H1 (cell line): ENCODE results near the gene ST6GALNAC3. TPM values are rescaled to one million over a fixed set of nuclear protein-coding genes. Genes with fewer than 3 reads are reported as not detected.

Experiments
- CTCF ChIA-PET: fragments of 300-600 bp; sonication (Branson Sonifier 250); formaldehyde crosslinking; loops from one replicate; lab custom pipeline; 2021; ENCODE audit not compliant: partially characterized antibody; lab: Charles Lee
- POLR2A ChIA-PET: fragments of 300-600 bp; sonication (Branson Sonifier 250); formaldehyde crosslinking; loops from one replicate; lab custom pipeline; 2021; ENCODE audit warnings: inconsistent platforms; ENCODE audit not compliant: partially characterized antibody; lab: Charles Lee
- DNase-seq, 2 experiments: peaks; one replicate each; pipeline versions ENCODE4 v3.0.0 to v3.0.0-alpha.2; 2010 to 2022; ENCODE audit warnings: low spot score in 2 of 2, low read depth in 1 of 2, mixed read lengths in 1 of 2
- FAIRE-seq: peaks from 2 replicates; lab custom pipeline; 2011; peaks lifted over from hg19 to GRCh38; lab: Jason Lieb, UNC
- H2AFZ ChIP-seq: 2 replicates; pipeline ENCODE4 v1.8.1; 2012; ENCODE audit warnings: low read length, inconsistent platforms
- H2AK5ac ChIP-seq: 2 replicates; pipeline ENCODE4 v1.6.1; 2013; ENCODE audit warnings: low read depth, low read length
- H2BK120ac ChIP-seq: replicated peaks from 2 replicates; pipeline ENCODE3; 2013; ENCODE audit warnings: low read depth, low read length, inconsistent platforms
- H2BK12ac ChIP-seq: 2 replicates; pipeline ENCODE4 v1.6.1; 2013; ENCODE audit warnings: low read depth, low read length
- H2BK15ac ChIP-seq: 2 replicates; pipeline ENCODE4 v1.6.1; 2013; ENCODE audit warnings: low read length
- H2BK20ac ChIP-seq: 2 replicates; pipeline ENCODE4 v1.6.1; 2013; ENCODE audit warnings: low read length
- H2BK5ac ChIP-seq: 2 replicates; pipeline ENCODE4 v1.6.1; 2013; ENCODE audit warnings: low read depth, low read length
- H3K14ac ChIP-seq: 2 replicates; pipeline ENCODE4 v1.6.1; 2013; ENCODE audit warnings: inconsistent platforms; ENCODE audit not compliant: insufficient read length
- H3K18ac ChIP-seq: 2 replicates; pipeline ENCODE4 v1.6.1; 2013; ENCODE audit warnings: low read length; ENCODE audit errors: extremely low read depth
- H3K23ac ChIP-seq: 2 replicates; pipeline ENCODE4 v1.6.1; 2013; ENCODE audit warnings: inconsistent platforms; ENCODE audit not compliant: insufficient read length
- H3K23me2 ChIP-seq: 2 replicates; pipeline ENCODE4 v1.6.1; 2013; ENCODE audit warnings: low read depth, low read length
- H3K27ac ChIP-seq: 2 replicates; pipeline ENCODE4 v1.6.1; 2011; ENCODE audit warnings: low read depth, low read length, inconsistent platforms
- H3K27me3 ChIP-seq, 4 experiments: replicated peaks in 1 of 4; 1 replicate in 1 of 4; 2 replicates in 3 of 4; pipeline versions ENCODE4 v1.6.1 to v1.8.1; 2011 to 2013; ENCODE audit warnings: low read length in 3 of 4, mild to moderate bottlenecking in 3 of 4, inconsistent platforms in 2 of 4, mixed read lengths in 2 of 4, moderate library complexity in 1 of 4; ENCODE audit not compliant: control insufficient read depth in 3 of 4, insufficient read depth in 3 of 4; ENCODE audit errors: extremely low read depth in 1 of 4
- H3K36me3 ChIP-seq, 4 experiments: 2 replicates each; pipeline versions ENCODE4 v1.6.1 to v1.8.1; 2011 to 2013; ENCODE audit warnings: mild to moderate bottlenecking in 4 of 4, low read length in 3 of 4, moderate library complexity in 2 of 4, control low read depth in 1 of 4, inconsistent platforms in 1 of 4; ENCODE audit not compliant: insufficient read depth in 4 of 4, control insufficient read depth in 2 of 4
- H3K4ac ChIP-seq: replicated peaks from 2 replicates; pipeline ENCODE3; 2013; ENCODE audit warnings: low read length, low read depth, mixed read lengths, inconsistent platforms; ENCODE audit not compliant: insufficient read length
- H3K4me1 ChIP-seq, 4 experiments: replicated peaks in 1 of 4; 1 replicate in 1 of 4; 2 replicates in 3 of 4; pipeline versions ENCODE4 v1.6.1 to v1.8.1; 2011 to 2013; ENCODE audit warnings: low read length in 3 of 4, inconsistent platforms in 2 of 4, mixed read lengths in 1 of 4; ENCODE audit not compliant: insufficient read depth in 4 of 4, control insufficient read depth in 3 of 4
- H3K4me2 ChIP-seq, 2 experiments: 2 replicates each; pipeline versions ENCODE4 v1.6.1 to v1.8.1; 2011 to 2013; ENCODE audit warnings: low read depth in 2 of 2, low read length in 2 of 2, control low read depth in 1 of 2, inconsistent platforms in 1 of 2, mild to moderate bottlenecking in 1 of 2; ENCODE audit not compliant: insufficient read depth in 1 of 2
- H3K4me3 ChIP-seq, 4 experiments: fragments of 200-600, 300-600 bp in 1 of 4; sonication (generic), shearing (Covaris generic), sonication (Bioruptor Twin) in 1 of 4; 2 replicates each; pipeline versions ENCODE4 v1.5.1 to v1.8.1; 2011 to 2016; ENCODE audit warnings: low read length in 4 of 4, low read depth in 3 of 4, control low read depth in 2 of 4, inconsistent platforms in 2 of 4, mild to moderate bottlenecking in 2 of 4, mixed read lengths in 1 of 4, moderate library complexity in 1 of 4; ENCODE audit not compliant: insufficient read depth in 2 of 4; ENCODE audit errors: extremely low read depth in 1 of 4
- H3K56ac ChIP-seq: replicated peaks from 2 replicates; pipeline ENCODE3; 2013; ENCODE audit warnings: low read depth, mild to moderate bottlenecking, mixed read lengths, low read length, inconsistent platforms; ENCODE audit not compliant: insufficient read length
- H3K79me1 ChIP-seq: 2 replicates; pipeline ENCODE4 v1.6.1; 2013; ENCODE audit warnings: low read depth, low read length, control low read depth
- H3K79me2 ChIP-seq, 2 experiments: 2 replicates each; pipeline versions ENCODE4 v1.6.1 to v1.8.1; 2012 to 2013; ENCODE audit warnings: low read length in 2 of 2, mild to moderate bottlenecking in 2 of 2, inconsistent platforms in 1 of 2; ENCODE audit not compliant: insufficient read depth in 2 of 2, control insufficient read depth in 1 of 2
- H3K9ac ChIP-seq, 4 experiments: replicated peaks in 1 of 4; 1 replicate in 1 of 4; 2 replicates in 3 of 4; pipeline versions ENCODE4 v1.6.1 to v1.8.1; 2011 to 2013; ENCODE audit warnings: low read depth in 3 of 4, low read length in 3 of 4, control low read depth in 2 of 4, mild to moderate bottlenecking in 2 of 4, moderate library complexity in 2 of 4, inconsistent platforms in 1 of 4; ENCODE audit errors: extremely low read depth in 1 of 4
- H3K9me3 ChIP-seq, 2 experiments: 2 replicates each; pipeline versions ENCODE4 v1.6.1 to v1.8.1; 2012 to 2013; ENCODE audit warnings: mild to moderate bottlenecking in 2 of 2, moderate library complexity in 2 of 2, control low read depth in 1 of 2, inconsistent platforms in 1 of 2, low read depth in 1 of 2, low read length in 1 of 2, mixed read lengths in 1 of 2; ENCODE audit not compliant: insufficient read depth in 2 of 2
- H4K20me1 ChIP-seq, 2 experiments: replicated peaks in 1 of 2; 2 replicates each; pipeline versions ENCODE3 to v1.8.1; 2011 to 2013; ENCODE audit warnings: inconsistent platforms in 2 of 2, low read length in 2 of 2, mild to moderate bottlenecking in 1 of 2; ENCODE audit not compliant: insufficient read depth in 2 of 2, control insufficient read depth in 1 of 2
- H4K5ac ChIP-seq: 2 replicates; pipeline ENCODE4 v1.6.1; 2013; ENCODE audit warnings: low read length, low read depth, mixed read lengths, inconsistent platforms; ENCODE audit not compliant: insufficient read length
- H4K8ac ChIP-seq: 2 replicates; pipeline ENCODE4 v1.8.0; 2013; ENCODE audit warnings: mild to moderate bottlenecking, moderate library complexity, low read length, inconsistent platforms; ENCODE audit not compliant: insufficient read depth; ENCODE audit errors: extremely low read depth
- H4K91ac ChIP-seq: replicated peaks from 2 replicates; pipeline ENCODE3; 2013; ENCODE audit warnings: low read length, mixed read lengths, inconsistent platforms; ENCODE audit not compliant: insufficient read length
- ASH2L ChIP-seq: fragments of 200-600, 300-600 bp; sonication (generic); IDR thresholded peaks from one replicate; pipeline ENCODE4 v1.7.1; 2017; ENCODE audit warnings: low read length
- CEBPB ChIP-seq: IDR thresholded peaks from 2 replicates; pipeline ENCODE4 v1.6.1; 2012; ENCODE audit warnings: low read depth, low read length
- EGR1 ChIP-seq: IDR thresholded peaks from 2 replicates; pipeline ENCODE4 v1.6.1; 2011; ENCODE audit warnings: low read depth, low read length, borderline replicate concordance
- EZH2 ChIP-seq: fragments of 200-600 bp; sonication (generic); IDR thresholded peaks from 2 replicates; pipeline ENCODE4 v1.7.1; 2012; ENCODE audit warnings: low read depth, mild to moderate bottlenecking, moderate library complexity, low read length, inconsistent platforms; ENCODE audit not compliant: severe bottlenecking
- GABPA ChIP-seq: IDR thresholded peaks from 2 replicates; pipeline ENCODE4 v1.6.1; 2011; ENCODE audit warnings: mild to moderate bottlenecking, low read length, moderate library complexity, borderline replicate concordance; ENCODE audit not compliant: insufficient read depth
- JUN ChIP-seq: IDR thresholded peaks from 2 replicates; pipeline ENCODE4 v1.6.1; 2011; ENCODE audit warnings: low read depth, mild to moderate bottlenecking, improper control_type of control experiment, low read length
- KDM5A ChIP-seq: fragments of 200-600 bp; IDR thresholded peaks from 2 replicates; pipeline ENCODE4 v1.7.1; 2012; ENCODE audit warnings: mild to moderate bottlenecking, low read length, inconsistent platforms, mixed read lengths
- SAP30 ChIP-seq: fragments of 300-600 bp; sonication (generic); IDR thresholded peaks from 2 replicates; pipeline ENCODE4 v1.7.1; 2012; ENCODE audit warnings: low read length, moderate library complexity, mild to moderate bottlenecking, inconsistent platforms; ENCODE audit not compliant: insufficient read depth, insufficient replicate concordance
- SIN3A ChIP-seq, 2 experiments: IDR thresholded peaks in 1 of 2; conservative IDR thresholded peaks in 1 of 2; 2 replicates each; pipeline ENCODE4 v1.6.1; 2011 to 2012; ENCODE audit warnings: low read length in 2 of 2, improper control_type of control experiment in 1 of 2, low read depth in 1 of 2, mild to moderate bottlenecking in 1 of 2
- SP1 ChIP-seq: IDR thresholded peaks from 2 replicates; pipeline ENCODE4 v1.6.1; 2011; ENCODE audit warnings: low read depth, low read length
- SP2 ChIP-seq: IDR thresholded peaks from 2 replicates; pipeline ENCODE4 v1.6.1; 2012; ENCODE audit warnings: mild to moderate bottlenecking, low read length, inconsistent platforms
- SRF ChIP-seq: IDR thresholded peaks from 2 replicates; pipeline ENCODE4 v1.6.1; 2011; ENCODE audit warnings: mild to moderate bottlenecking, low read depth, low read length, moderate library complexity
- TAF7 ChIP-seq: optimal IDR thresholded peaks from 2 replicates; pipeline ENCODE3; 2011; ENCODE audit warnings: low read depth, mild to moderate bottlenecking, inconsistent platforms, low read length, moderate library complexity, borderline replicate concordance
- ZNF274 ChIP-seq: IDR thresholded peaks from 2 replicates; pipeline ENCODE4 v1.7.0; 2012; ENCODE audit warnings: low read length, borderline replicate concordance; ENCODE audit errors: extremely low read depth
- WGBS, 2 experiments: shearing (Covaris generic) in 1 of 2; methylation state at CpG; one replicate each; pipeline versions ENCODE4 v1.1.6 to v1.1.7; 2013 to 2015; ENCODE audit warnings: low lambda C conversion rate in 2 of 2, mixed read lengths in 2 of 2, inconsistent platforms in 1 of 2, low coverage in 1 of 2, missing lambda C conversion rate in 1 of 2; ENCODE audit not compliant: insufficient replicate concordance in 2 of 2, insufficient coverage in 1 of 2, insufficient read length in 1 of 2; ENCODE audit errors: extremely low coverage in 1 of 2, missing lambda C conversion rate in 1 of 2; 5-methylcytosine and 5-hydroxymethylcytosine counted together
- polyA plus RNA-seq, 7 experiments: library from polyadenylated mRNA; depleted of rRNA in 3 of 7; stranded (reverse) in 5 of 7; unstranded in 2 of 7; fragments of >200 nt in 5 of 7; fragments of 200-250 nt in 2 of 7; gene quantifications; 1 replicate in 5 of 7; 2 replicates in 1 of 7; 4 replicates in 1 of 7; pipeline versions ENCODE4 v1.2.1 to v1.2.3, GENCODE V29; 2011 to 2013; ENCODE audit warnings: missing spikeins in 2 of 7, mixed read lengths in 2 of 7
- total RNA-seq: library from RNA; stranded (reverse); fragmentation: NEBNext Ultra II Directional; extraction: Animal tissue kit (Norgen Biotek cat#: 25700); gene quantifications from 2 replicates; pipeline ENCODE4 v1.2.1, GENCODE V29; 2021

The ST6GALNAC3 gene
- total and polyA plus RNA-seq, 2 of the 8 experiments (the other 6 are each of a cell fraction or from before 2014, with no cell fraction given) = 4.9 to 19.0 TPM

DNA sequence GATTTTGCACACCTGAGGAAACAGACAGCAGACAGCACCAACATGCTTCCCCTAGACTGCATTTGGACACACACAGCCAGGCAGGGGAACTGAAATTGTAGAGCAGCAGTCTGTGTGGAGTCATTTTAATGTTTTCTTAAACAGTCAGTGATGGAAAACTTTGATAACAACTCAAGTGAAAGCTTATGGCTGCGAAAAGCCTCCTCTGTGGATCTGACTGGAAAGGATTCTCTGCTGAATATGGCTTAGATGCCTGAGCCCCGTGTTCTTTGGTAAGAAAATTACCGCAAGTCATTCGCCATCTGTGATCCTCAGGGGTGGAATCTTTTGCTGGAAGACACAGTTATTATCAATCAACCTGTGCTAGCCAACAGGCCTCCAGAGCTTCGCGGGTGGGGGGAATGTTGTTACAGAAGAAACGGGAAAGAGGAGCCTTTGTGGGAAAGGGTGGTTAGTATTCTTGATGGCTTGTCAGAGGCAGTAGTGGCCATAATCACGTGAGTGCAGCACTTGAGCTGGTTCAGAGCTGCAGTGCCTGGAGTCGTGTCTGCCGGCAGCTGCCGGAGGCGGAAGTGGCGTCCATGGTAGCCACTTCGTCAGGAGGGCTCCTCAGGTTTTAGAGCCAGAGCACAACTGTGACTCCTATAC, 204.7 kb downstream of the ST6GALNAC3 start:
- Histone ChIP-seq H3K18ac (no peak overlapping the region), H2BK5ac (no peak overlapping the region), H3K23ac (no peak overlapping the region), H3K27me3 (no peaks in the 10 kb centered on the region), H2BK120ac (no peak overlapping the region), H2AK5ac (no peak overlapping the region), H4K91ac (no peak overlapping the region), H3K4me3 (no peak overlapping the region), H3K23me2 (no peaks in the 10 kb centered on the region), H3K4me2 (no peak overlapping the region), H2BK20ac (no peak overlapping the region), H3K9ac (no peak overlapping the region), H3K79me1 (no peaks in the 10 kb centered on the region), H2BK15ac (no peak overlapping the region), H3K4me1 (no peaks in the 10 kb centered on the region), H3K9me3 (no peaks in the 10 kb centered on the region), H4K5ac (no peak overlapping the region), H3K27ac (no peak overlapping the region), H3K79me2 (no peaks in the 10 kb centered on the region), H2AFZ (no peak overlapping the region), H4K8ac (no peak overlapping the region; the same call in 1 of the 2 replicates), H3K14ac (no peak overlapping the region), H3K4ac (no peak overlapping the region), H3K36me3 (0 out of 8 replicates have a peak, but pooled peaks cover 0 to 2% (median 0%) of the 10 kb centered on the region in 4 experiments), H4K20me1 (peaks cover 0 to 1% of the 10 kb centered on the region in 2 experiments), H3K56ac (no peak overlapping the region), H2BK12ac (no peak overlapping the region)
- WGBS, 2 experiments = 81% methylated on average over 14 of the region's 14 CpGs; no CpG with 5 or more reads in 1 of the 2 experiments
- FAIRE-seq (no peak), DNase-seq (no peak)
- CTCF ChIA-PET = no interaction called here
- POLR2A ChIA-PET = no interaction called here
- TF ChIP-seq ASH2L (no peak), SP1 (no peak), SIN3A (conservative IDR thresholded peaks at IDR 0.05 in 1 of 2, IDR thresholded peaks at IDR 0.05 in 1 of 2; ENCODE audit: low read depth in 1 of 2, low read length in 2 of 2) (no peak), TAF7 (no peak), ZNF274 (no peak), KDM5A (no peak), GABPA (no peak), SRF (no peak), SAP30 (no peak), CEBPB (no peak), SP2 (no peak), JUN (no peak), EGR1 (no peak), EZH2 (no peak)
